HPDE6-E6E7 (cell line): ENCODE measurements around the gene TIMM44.
"Not testable (repeated sequence)": the region's sequence is repeated elsewhere in the genome, so short reads cannot be mapped to it uniquely, and the experiment has no call there.

ENCODE experiments used
- DNase-seq: peaks from one replicate; pipeline ENCODE4 v3.0.0; 2011; ENCODE audit warnings: missing footprints; ENCODE audit errors: extremely low spot score

TIMM44 gene

GRCh38 chr19:7947939-7948338 is 4.5 kb upstream of the TIMM44 start:
- DNase-seq = no peak

GRCh38 chr19:7944177-7944761 is 803 bp upstream of the TIMM44 start:
- peak; percentile 83 for DNase-seq

GRCh38 chr19:7942981-7943443 is 454 bp downstream of the TIMM44 start:
- no peak for DNase-seq

- no peak for DNase-seq
These were observed 1.4 kb downstream of the TIMM44 start for GRCh38 chr19:7941895-7942596.

GRCh38 chr19:7940841-7941240 is 2.6 kb downstream of the TIMM44 start:
- no peak for DNase-seq

GRCh38 chr19:7934766-7935165 is 8.7 kb downstream of the TIMM44 start:
- no peak for DNase-seq

- no peak for DNase-seq
These were observed 9.4 kb downstream of the TIMM44 start for GRCh38 chr19:7933828-7934725.

GRCh38 chr19:7933411-7933810 is 10.1 kb downstream of the TIMM44 start:
- no peak for DNase-seq

GRCh38 chr19:7932930-7933300 is 10.6 kb downstream of the TIMM44 start:
- no peak for DNase-seq

- DNase-seq = no peak
These were observed 11.1 kb downstream of the TIMM44 start for GRCh38 chr19:7932276-7932929.

GRCh38 chr19:7931221-7932061 is 12.0 kb downstream of the TIMM44 start:
- no peak for DNase-seq

- DNase-seq = no peak
These were observed 12.7 kb downstream of the TIMM44 start for GRCh38 chr19:7930765-7931164.

GRCh38 chr19:7930030-7930429 is 13.4 kb downstream of the TIMM44 start:
- not testable (repeated sequence) for DNase-seq

- no peak for DNase-seq
These were observed 14.4 kb downstream of the TIMM44 start for GRCh38 chr19:7928741-7929701.

- no peak for DNase-seq
These were observed 15.1 kb downstream of the TIMM44 start for GRCh38 chr19:7928334-7928706.

- no peak for DNase-seq
These were observed 15.7 kb downstream of the TIMM44 start for GRCh38 chr19:7927605-7928333.

GRCh38 chr19:7926727-7927604 is 16.5 kb downstream of the TIMM44 start:
- DNase-seq = no peak

GRCh38 chr19:7926021-7926726 is 17.3 kb downstream of the TIMM44 start, which contains the start of gene CTXN1:
TSS of gene CTXN1 (minus strand) at chr19:7926135. CDS start at chr19:7925538, 597 bp downstream.
- no peak for DNase-seq
